OCI-LY3 (cell line): ENCODE results near the gene STPG1.

Experiments
- H2AFZ ChIP-seq: fragments of 200-600, 300-600 bp; shearing (Covaris generic); 2 replicates; pipeline ENCODE4 v1.6.0; 2014; ENCODE audit warnings: antibody characterized with exemption, low read depth, low read length
- H3K27ac ChIP-seq: fragments of 200-600, 300-600 bp; sonication (generic); 2 replicates; pipeline ENCODE4 v1.5.1; 2014; ENCODE audit warnings: mild to moderate bottlenecking, low read length, moderate library complexity, mixed read lengths
- H3K27me3 ChIP-seq: fragments of 200-600, 300-600 bp; sonication (generic); 2 replicates; pipeline ENCODE4 v1.6.1; 2014; ENCODE audit warnings: low read depth, low read length, mixed read lengths
- H3K36me3 ChIP-seq: fragments of 200-600, 300-600 bp; sonication (generic); replicated peaks from 2 replicates; pipeline ENCODE3; 2014; ENCODE audit warnings: low read depth, low read length, mixed read lengths
- H3K4me1 ChIP-seq: fragments of 300-600, 200-600 bp; sonication (generic); 2 replicates; pipeline ENCODE4 v1.6.1; 2014; ENCODE audit warnings: low read length, mixed read lengths
- H3K4me2 ChIP-seq: fragments of 200-600, 300-600 bp; sonication (generic); 2 replicates; pipeline ENCODE4 v1.6.1; 2014; ENCODE audit warnings: low read length, mixed read lengths
- H3K4me3 ChIP-seq: fragments of 300-600, 200-600 bp; sonication (generic); 2 replicates; pipeline ENCODE4 v1.5.1; 2014; ENCODE audit warnings: antibody characterized with exemption, mild to moderate bottlenecking, low read length, moderate library complexity
- H3K79me2 ChIP-seq: fragments of 300-600, 200-600 bp; shearing (Covaris generic); 2 replicates; pipeline ENCODE4 v1.6.1; 2014; ENCODE audit warnings: mild to moderate bottlenecking, low read length, mixed read lengths
- H3K9ac ChIP-seq: fragments of 300-600, 200-600 bp; shearing (Covaris generic); 2 replicates; pipeline ENCODE4 v1.6.0; 2014; ENCODE audit warnings: mild to moderate bottlenecking, low read length, moderate library complexity
- H3K9me3 ChIP-seq: fragments of 200-600, 300-600 bp; shearing (Covaris generic); 2 replicates; pipeline ENCODE4 v1.6.1; 2014; ENCODE audit warnings: low read length, mixed read lengths; ENCODE audit not compliant: insufficient read depth
- H4K20me1 ChIP-seq: fragments of 200-600, 300-600 bp; sonication (generic); 2 replicates; pipeline ENCODE4 v1.6.1; 2016; ENCODE audit warnings: low read length, mixed read lengths; ENCODE audit not compliant: insufficient read depth
- CTCF ChIP-seq: fragments of 200-600, 300-600 bp; sonication (generic); IDR thresholded peaks from 2 replicates; pipeline ENCODE4 v1.5.1; 2014; ENCODE audit warnings: antibody characterized with exemption, low read length, low read depth
- EZH2phosphoT487 ChIP-seq: fragments of 200-600 bp; shearing (Covaris generic); IDR thresholded peaks from 2 replicates; pipeline ENCODE4 v1.6.1; 2018; ENCODE audit warnings: antibody characterized with exemption, mixed run types, low read depth

Gene STPG1

DNA sequence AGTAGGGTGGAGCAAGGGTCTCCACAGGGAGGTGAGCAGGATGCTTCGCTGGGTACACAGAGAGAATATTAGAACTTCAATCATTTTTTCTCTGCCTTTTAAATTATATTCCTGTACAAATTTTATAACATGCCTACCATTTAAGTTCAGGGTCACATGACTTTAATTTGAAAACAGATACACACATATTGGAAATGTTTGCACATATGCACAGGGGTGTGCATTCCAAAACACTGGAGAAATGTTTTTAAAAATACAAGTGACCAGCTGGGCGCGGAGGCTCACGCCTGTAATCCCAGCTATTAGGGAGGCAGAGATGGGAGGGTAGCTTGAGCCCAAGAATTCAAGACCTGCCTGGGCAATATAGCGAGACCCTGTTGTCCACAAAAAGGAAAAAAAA lies 41.7 kb upstream of the STPG1 start:
- H3K9me3 ChIP-seq: no peaks in the 10 kb centered on the region
- no peaks in the 10 kb centered on the region for H3K79me2 ChIP-seq
- H3K27ac ChIP-seq: no peak overlapping the region
- H3K9ac ChIP-seq: no peak overlapping the region
- no peaks in the 10 kb centered on the region for H3K27me3 ChIP-seq
- no peak overlapping the region; the same call in 1 of the 2 replicates for H3K4me2 ChIP-seq
- peaks cover 1% of the 10 kb centered on the region for H3K36me3 ChIP-seq
- peaks cover 14% of the 10 kb centered on the region for H3K4me1 ChIP-seq
- no peak overlapping the region for H3K4me3 ChIP-seq
- H2AFZ ChIP-seq: no peak overlapping the region
- no peaks in the 10 kb centered on the region for H4K20me1 ChIP-seq
- TF ChIP-seq EZH2phosphoT487: no peak
- no peak for TF ChIP-seq CTCF

DNA sequence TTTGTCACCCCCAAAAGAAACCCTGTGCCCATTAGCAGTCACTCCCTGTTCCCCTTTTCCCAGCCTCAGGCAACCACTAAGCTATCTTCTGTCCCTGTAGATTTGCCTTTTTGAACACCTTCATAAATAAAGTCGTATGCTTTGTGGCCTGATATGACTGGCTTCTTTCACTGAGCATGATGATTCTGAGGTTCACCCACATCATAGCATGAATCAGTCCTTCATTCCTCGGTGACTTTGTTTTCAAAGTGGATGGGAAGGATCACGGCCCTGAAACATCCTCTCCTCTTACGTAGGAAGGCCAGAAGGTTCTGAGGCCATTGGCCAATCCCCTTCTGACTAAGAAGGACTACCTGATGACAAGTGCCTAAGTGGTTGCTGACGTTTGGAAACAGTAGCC lies 41.1 kb upstream of the STPG1 start:
- H3K9me3 ChIP-seq: no peaks in the 10 kb centered on the region
- H3K36me3 ChIP-seq: no peaks in the 10 kb centered on the region
- H3K9ac ChIP-seq: no peak overlapping the region
- H3K4me1 ChIP-seq: peaks cover 14% of the 10 kb centered on the region
- peak overlapping the region; percentile 45 for H3K27ac ChIP-seq
- TF ChIP-seq EZH2phosphoT487 (no peak), CTCF (no peak)
- H3K27me3 ChIP-seq: no peaks in the 10 kb centered on the region
- no peaks in the 10 kb centered on the region for H3K79me2 ChIP-seq
- H2AFZ ChIP-seq: no peak overlapping the region
- H3K4me3 ChIP-seq: no peak overlapping the region
- peak overlapping the region; percentile 36 for H3K4me2 ChIP-seq
- no peaks in the 10 kb centered on the region for H4K20me1 ChIP-seq

DNA sequence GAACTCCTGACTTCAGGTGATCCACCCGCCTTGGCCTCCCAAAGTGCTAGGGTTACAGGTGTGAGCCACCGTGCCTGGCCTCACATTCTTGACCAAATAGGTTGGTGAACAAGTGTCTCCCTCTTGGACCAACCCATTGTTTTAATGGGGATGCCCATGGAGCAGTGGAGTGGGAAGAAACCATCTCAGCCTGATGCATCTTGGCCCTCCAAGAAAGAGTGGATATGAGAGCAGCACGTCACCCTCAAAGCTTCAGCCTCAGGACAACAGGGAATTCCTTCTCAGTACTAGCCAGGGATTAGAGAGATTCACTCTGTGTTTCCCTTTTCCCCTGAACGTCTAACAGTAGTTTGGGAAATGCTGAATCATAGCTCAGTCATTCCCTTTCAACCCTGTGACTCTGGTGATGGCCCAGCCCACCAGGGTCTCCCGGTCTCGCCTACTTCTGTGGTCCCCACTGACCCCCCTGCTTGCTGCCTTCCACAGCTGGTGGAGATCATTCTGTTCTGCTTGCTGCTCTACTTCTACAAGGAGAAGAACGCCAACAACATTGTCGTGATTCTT lies 39.4 kb upstream of the STPG1 start:
- H3K4me1 ChIP-seq: peaks cover 14% of the 10 kb centered on the region

GRCh38 chr1:24451746-24452145 lies 38.2 kb upstream of the STPG1 start:
- Histone ChIP-seq H3K4me1 (peaks cover 14% of the 10 kb centered on the region), H3K9me3 (no peaks in the 10 kb centered on the region), H3K4me2 (no peak overlapping the region), H4K20me1 (no peaks in the 10 kb centered on the region), H3K27ac (no peak overlapping the region), H3K79me2 (no peaks in the 10 kb centered on the region), H3K4me3 (no peak overlapping the region), H3K27me3 (no peaks in the 10 kb centered on the region), H3K36me3 (no peaks in the 10 kb centered on the region), H3K9ac (no peak overlapping the region), H2AFZ (no peak overlapping the region)
- no peak for TF ChIP-seq CTCF
- TF ChIP-seq EZH2phosphoT487: no peak

More for the DNA sequence above, 39.4 kb upstream of the STPG1 start:
- Histone ChIP-seq H2AFZ (no peak overlapping the region), H3K27me3 (no peaks in the 10 kb centered on the region), H4K20me1 (no peaks in the 10 kb centered on the region), H3K36me3 (no peaks in the 10 kb centered on the region), H3K79me2 (no peaks in the 10 kb centered on the region), H3K4me3 (no peak overlapping the region), H3K9ac (no peak overlapping the region), H3K9me3 (no peaks in the 10 kb centered on the region), H3K4me2 (no peak overlapping the region), H3K27ac (no peak overlapping the region)
- TF ChIP-seq EZH2phosphoT487: no peak
- no peak for TF ChIP-seq CTCF
